Femur (tissue), 1 donor: ENCODE data around the gene PDIA5.
"Not testable (repeated sequence)": the region's sequence is repeated elsewhere in the genome, so short reads cannot be mapped to it uniquely, and the experiment has no call there.

ENCODE experiments used
- DNase-seq: peaks from one replicate; pipeline ENCODE4 v3.0.0-alpha.2; 2017

Gene PDIA5

DNA sequence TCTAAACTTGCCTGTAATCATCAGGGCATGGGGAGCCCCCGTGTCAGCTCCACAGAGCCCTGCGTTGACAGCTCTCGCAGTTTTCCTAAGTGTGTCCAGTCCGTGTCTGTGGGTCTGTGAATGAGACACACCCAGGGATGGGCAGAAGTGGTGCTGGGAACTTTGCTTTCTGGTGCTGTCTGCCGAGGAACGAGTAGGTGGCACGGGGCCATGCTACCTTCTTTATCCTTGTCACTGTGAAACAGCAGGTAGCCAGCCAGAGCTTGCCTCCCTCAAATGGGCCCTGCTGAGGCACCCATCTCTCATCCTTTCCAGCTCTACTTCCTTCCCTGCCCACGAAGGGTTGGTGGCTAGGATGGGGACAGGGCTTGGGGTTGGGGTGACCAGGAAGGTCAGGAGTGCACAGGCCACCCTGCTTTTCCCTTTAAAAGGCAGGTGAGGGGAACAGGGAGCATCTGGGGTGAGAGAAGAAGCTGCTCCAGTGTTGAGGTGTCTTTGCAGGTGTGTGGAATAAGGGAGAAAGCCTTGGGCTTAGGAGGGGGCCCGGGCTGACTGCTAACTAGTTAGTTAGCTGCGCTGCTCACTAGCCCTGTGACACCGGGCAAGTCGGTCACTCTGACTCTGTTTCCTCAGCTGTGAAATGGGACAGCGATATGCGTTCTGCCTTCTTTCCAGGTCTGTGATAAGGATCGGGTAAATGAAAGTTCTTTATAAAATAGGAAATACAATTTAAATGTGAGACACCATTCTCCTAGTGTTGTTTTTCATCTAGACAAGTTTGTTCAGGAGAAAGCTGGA lies 27.9 kb downstream of the PDIA5 start:
- DNase-seq, result peak; percentile 8

DNA sequence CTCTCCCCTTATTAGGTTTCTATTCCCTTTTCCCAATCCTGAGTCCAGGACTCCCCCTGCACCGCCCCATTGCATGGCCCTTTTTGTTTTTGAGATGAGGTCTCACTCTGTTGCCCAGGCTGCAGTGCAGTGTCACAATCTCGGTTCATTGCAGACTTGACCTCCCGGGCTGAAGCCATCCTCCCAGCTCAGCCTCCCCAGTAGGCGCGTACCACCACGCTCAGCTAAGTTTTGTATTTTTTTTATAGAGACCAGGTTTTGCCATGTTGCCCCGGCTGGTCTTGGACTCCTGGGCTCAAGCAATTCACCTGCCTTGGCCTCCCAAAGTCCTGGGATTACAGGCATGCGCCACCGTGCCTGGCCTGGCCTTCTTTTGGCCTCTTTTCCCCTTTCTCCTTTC lies 29.3 kb downstream of the PDIA5 start:
- peak; percentile 8 for DNase-seq

DNA sequence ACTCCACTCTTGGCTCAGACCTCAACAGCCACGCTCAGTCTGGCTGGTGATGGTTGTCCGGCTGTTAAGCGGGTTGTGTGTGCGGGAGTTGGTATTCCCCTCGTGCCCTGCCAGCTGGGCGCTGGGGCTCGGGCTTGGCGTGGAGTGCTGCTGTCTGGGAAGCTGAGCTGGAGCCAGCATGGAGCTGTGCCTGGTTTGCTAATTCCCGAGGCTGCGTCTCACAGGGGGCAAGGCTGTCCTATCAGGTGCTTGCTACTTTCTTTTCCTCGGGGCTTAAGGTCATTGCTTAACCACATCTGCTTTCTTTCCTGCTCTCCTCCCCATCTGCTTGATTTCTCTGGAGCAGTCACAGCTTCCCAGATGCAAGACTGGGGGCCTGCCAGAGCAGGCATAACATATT lies 29.9 kb downstream of the PDIA5 start:
- DNase-seq, result peak; percentile 69

DNA sequence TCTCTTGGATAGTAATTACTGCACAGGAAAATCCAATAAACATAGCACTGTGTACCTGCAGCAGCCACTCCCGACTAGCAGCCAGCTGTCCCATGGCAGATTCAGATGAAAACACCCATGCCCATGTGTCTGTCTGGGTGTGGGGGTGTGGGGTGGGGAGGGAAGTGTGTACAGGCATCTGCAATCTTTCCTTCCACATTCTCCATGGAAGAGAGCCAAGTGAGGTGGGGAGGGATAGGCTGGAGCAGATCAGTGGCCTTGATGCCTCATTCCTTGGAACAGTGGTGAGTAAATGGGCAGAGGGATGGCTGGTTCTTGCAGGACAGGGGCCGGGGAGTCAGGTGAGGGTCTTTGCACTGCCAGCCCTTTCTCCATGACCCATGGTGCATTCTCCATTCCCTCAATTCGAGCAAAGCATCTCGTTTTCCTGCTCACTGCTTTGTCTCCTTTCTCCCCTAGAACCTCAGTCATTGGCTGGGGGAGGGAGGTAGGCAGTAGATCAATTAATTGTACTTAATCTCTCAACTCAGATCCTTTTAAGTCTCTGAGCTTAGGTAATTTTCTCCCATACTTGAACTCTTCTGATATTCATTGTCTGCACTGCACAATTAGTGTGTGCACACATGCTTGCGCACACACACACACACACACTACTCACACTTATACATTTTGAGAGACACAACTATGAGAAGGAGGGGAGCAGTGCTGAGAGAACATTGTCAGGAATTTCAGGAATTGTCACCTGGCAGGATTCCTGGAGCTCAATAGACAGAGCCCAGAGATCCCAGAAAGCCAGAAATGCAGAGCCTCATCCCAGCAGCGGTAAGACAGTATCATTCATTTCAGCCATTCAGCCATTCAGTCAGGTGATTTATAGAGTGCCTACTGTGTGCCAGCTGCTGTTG lies 31.9 kb downstream of the PDIA5 start:
- peak; percentile 46 for DNase-seq

DNA sequence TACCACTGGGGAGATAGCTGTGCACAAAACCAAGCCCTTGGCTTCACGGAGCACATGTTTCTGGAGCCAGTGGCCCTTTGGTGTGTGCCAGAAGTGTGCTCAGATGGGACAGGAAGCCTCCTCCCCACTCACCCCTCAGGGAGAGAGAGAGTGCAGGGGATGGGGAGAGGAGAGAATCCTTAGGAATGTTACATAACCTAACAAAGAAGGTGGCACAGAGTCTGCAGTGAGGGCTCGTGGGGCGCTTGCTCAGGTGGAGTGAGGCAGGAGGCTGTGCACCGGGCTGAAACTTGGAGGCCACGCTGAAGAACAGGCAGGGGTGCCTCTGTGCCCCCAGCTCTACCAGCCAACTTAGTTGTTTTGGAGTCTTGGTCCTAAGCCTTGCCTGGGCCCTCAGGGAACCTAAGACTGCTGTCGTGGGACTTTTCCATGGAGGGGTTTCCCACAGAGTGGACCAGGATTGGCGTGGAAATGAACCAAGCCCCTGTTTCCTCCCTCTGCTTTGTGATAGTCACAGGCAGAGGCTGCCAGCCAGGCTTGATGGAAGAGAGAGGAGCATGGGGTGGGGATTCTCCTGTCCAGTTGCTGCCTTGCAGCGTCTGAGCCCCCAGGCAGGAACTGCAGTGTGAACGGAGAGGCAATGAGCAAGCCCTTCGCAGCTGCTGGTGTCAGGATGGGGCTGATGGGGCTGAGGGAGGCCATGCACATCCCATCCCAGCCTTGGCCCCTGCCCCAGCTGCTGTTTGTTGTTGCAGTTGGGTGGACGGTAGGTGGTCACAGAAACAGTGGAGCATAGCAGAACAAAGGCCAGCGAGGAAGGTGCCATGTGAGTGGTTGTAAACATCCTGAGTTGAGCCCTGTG lies 32.7 kb downstream of the PDIA5 start:
- DNase-seq, result no peak

DNA sequence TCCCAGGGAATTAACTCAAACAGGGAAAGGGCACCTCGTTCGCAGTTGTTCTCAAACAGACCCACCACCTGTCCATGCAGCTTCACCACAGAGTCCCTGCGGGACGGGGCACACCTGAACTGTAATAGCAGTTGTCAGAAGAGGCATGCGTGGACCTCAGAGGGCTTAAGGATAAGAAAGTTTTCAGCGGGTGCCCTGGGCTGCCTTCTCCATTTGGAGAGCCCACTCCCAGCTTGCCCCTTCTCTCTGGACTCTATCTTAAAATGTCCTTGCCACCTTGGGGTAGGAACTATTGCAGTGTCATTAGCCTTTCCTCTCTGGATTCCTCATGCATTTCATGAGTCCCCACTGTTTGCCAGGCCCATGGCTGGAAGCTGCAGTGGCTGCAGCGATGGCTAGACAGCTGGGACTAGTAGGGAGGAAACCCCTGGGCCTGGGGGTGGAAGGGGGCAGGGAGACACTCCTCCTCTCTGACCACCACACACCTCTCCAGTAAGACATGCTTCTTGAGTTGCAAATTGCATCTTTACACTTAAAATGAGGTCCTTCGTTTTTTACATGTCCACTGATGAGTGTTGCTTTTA lies 33.5 kb downstream of the PDIA5 start:
- DNase-seq, result no peak

DNA sequence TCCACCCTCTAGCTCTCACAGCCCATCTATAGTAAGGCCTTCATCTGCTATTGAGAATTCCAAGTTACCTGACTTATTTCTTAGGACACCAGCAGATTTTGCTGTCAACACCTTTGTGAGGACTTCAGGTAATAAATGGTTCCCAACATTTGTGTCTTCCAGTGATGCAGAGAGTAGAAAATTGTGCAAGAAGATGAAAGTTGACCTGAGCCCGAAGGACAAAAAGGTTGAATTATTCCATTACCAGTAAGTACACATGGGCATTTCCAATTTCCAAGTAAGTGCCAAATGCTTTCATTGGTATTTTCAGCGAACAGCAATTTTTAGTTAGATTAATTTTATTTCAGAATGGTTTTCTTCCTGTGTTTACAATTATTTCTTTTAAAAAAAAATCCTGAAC lies 35.4 kb downstream of the PDIA5 start:
- no peak for DNase-seq

DNA sequence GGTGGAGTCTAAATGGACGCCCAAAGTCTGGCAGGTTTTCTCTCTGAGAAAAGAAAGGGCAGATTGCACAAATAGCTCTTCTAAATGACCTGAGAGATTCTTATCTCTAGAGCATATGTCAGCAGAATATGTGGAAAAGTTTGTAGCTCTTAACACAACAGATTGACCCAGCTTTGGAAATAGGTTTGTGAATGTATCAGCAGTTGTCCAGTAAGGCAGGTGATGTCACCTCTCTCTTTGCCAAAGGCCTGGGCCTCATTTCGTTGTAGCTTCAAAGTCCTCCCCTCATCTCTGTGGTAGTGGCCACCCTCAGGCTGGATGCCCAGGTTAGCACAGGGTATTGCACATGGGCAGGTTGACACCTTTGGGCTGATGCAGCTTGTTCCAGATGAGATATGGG lies 36.0 kb downstream of the PDIA5 start:
- DNase-seq, result no peak

DNA sequence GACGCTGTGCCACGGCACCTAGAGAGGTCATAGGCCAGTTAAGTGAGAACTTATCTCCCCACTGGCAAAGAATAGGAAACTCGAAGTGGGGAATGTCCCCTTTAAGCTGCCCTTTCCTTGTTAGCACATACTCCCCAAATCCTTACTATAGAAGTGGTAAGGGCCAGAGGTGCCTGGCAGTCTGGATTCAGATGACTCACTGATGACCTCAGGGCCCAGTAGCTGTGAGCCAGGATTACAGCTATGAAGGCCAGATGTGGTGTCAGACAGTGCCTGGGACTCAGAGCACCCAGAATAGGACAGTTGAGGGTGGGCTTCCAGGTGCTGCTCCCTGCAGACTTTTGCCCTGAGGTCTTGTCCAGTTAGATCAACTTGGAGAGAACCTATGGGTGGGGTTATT lies 37.7 kb downstream of the PDIA5 start:
- DNase-seq, result no peak

DNA sequence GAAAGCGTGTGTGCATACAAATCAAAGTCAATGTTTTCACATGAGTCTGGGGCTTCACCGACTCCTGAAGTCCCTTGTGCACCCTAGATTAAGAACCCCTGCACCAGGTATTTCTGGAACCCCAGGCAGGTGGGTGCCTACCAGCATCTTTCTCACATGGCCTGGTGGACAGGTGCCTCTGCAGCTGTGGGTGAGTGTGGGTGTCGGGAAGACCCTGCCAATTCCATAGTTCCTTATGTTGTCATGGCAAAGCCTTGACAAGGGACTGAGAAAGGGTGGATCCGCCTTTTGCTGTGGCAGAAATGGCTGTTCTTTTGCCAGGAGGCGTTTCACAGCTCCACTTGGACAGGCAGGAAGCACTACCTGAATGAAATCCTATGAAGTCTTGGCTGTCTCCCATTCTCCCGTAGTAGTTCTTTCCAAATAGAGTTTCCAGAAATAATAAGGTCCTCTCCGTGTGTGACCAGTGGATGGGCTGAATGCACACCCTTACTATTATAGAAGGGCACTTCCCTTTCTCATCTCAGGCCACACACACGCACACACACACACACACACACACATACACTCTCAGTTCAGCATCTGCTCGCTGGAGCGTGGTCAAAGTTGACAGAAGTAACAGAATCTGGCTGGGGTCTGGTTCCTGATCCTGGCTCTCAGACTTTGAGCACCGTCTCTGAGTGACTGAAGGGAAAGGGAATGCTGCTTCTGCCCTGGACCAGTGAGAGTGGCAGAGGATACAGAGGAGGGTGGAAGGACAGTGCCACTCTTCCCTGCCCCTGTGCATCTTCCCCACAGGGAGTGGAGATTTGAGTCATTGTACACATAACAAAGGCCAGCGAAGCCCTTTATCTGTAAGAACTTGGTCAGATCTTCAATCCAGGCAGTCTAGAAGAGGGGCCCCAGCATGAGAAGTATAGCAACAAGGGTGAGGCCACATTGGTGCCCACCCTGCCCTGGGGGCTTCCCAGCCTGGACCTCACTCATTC lies 38.7 kb downstream of the PDIA5 start:
- no peak for DNase-seq

DNA sequence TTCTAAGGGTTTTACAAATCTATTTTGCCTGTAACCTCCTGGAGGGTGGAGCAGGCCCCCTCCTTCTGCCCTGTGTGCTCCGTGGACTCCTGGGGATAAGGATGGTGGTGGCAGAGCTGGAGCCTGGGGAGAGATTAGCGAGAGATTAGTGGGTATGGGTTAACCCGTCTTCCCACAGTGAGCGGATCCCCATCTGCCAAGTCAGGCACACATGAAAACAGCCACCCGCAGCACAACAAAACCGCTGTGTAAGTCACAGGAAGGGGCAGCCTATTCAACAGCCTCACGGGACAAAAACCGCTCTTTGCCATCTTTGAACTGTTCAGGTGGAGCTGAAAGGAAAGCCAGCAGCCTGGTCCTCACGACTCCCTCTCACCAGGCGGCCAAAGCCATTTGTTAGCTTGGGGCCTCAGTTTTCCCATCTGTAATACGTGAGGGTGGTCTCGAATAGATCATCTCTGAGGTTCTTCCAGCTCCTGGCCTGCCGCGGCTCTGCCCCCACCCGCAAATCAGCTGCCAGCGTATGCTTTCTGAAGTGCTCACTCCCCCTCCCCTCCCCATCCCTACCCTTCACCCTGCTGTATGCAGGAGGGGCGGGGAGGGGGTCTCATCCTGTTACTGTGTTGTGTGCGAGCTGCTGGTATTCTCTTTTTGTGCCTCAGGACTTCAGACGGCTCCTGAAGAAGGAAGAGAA lies 43.6 kb downstream of the PDIA5 start:
- no peak for DNase-seq

DNA sequence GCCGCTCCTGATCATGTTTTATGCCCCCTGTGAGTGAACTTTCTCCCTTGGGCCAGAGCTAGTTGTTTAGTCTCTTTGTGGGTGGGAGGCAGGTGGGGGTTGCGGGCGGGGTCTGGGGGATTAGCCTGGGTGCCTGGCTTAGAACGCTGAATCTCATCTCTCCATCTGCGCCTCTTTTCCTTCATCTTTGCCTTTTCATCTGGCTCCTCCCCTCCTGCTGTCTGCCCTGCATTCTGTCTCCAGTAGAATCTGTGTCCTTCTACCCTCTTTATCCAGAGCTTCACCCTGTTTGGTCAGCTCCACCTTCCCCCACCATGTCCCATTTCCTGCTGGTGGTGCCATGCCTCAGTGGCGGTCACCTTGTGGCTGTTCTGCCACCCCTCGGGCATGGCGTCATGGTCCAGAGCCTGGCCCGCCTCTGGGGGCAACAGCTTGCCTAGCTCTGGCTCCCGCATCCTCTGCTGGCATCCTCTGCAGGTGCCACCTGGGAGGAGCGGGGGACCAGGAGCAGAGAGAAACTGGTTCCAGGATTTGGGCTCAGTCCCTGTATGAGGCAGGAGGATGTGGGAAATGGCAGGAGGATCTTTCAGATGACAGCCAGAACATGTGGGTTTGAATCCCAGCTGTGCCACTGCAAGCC lies 44.3 kb downstream of the PDIA5 start:
- no peak for DNase-seq

DNA sequence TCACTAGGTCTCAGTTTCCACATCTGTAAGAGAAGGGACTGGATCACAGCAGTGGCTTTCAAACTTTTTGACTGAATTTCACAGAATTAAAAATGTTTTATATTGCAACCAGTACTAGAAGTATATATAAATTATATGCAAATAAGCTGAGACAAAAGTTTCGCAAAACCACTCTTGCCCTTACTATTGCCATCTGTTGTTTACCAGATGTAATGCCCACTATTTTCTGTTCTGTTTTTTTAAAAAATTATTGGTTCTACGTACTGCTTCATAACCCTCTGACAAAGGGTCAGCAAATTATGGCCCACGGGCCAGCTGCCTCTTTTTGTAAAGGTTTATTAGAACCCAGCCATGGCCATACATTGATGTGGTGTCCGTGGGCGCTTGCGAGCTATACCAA lies 44.8 kb downstream of the PDIA5 start:
- DNase-seq, result no peak

DNA sequence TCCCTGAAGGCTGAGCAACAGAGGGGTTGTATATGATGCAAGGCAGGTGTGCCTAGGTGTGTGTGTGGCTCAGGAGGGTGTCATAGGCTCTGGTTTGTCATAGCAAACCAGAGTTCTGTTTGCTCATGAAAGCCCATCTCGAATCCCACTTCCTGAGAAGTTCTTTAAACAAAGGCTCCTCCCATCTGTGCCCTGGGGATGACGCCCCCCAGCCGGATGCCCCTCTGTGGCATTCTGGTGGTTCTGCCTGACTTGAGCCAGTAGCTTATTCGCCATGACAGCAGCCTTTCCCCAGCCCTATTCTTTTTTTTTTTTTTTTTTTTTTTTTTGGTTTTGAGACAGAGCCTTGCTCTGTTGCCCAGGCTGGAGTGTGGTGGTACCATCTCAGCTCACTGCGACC lies 45.4 kb downstream of the PDIA5 start:
- DNase-seq, result no peak

DNA sequence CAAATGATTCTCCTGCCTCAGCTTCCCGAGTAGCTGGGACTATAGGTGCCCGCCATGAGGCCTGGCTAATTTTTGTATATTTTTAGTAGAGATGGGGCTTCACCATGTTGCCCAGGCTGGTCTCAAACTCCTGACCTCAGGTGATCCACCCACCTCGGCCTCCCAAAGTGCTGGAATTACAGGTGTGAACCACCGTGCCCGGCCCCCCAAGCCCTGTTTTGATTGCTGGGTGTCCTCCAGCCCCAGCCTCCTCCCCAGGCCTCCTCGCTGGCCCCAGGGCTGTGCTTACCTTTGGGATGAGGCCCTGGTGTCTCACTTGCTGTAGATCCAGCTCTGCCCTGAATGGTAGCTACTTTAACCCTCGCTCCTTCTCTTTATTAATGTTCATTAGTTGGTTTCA lies 45.8 kb downstream of the PDIA5 start:
- DNase-seq, result not testable (repeated sequence)

DNA sequence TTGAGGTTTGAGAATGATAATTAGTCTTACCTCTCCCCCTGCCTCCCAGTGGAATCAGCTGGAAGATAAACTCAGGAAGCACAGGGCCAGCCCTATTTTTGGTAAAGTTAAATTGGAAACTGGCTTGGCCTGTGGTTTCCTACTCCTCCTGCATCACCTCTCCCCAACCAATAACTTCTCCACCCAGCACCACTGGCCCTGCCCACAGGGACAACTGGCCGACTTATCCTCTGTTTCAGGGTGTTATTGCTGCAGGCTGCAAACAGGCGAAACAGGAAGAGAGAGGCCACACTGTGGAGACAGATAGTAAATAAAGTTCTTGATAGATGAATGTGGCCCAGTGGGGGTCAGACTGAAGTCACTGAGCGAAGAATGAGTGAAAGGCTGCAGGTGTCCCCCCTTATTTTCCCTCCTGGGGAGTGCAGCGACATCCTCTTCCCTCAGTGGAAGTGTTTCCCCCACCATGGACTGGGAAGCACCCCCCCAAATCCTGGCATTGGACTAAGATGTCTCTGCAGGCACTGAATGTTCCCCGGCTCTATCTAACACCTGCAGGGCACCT lies 47.1 kb downstream of the PDIA5 start:
- no peak for DNase-seq

DNA sequence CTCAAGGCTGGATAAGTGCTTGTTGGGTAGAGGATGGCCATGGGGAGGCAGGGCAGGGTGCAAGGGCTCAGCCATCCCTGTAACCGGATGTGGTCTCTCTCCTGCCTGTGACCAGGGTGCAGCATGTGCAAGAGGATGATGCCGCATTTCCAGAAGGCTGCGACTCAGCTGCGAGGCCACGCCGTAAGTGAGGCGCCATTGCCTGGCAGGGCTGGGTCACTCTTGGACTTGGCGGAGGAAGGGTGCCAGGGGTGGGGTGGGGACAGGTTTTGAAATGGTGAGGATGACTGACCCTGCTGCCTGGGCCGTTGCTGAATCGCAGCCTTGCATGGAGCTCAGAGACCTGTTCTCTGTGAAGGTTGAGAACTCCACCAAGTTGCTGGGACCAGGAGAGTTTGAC lies 49.3 kb downstream of the PDIA5 start:
- DNase-seq, result no peak

DNA sequence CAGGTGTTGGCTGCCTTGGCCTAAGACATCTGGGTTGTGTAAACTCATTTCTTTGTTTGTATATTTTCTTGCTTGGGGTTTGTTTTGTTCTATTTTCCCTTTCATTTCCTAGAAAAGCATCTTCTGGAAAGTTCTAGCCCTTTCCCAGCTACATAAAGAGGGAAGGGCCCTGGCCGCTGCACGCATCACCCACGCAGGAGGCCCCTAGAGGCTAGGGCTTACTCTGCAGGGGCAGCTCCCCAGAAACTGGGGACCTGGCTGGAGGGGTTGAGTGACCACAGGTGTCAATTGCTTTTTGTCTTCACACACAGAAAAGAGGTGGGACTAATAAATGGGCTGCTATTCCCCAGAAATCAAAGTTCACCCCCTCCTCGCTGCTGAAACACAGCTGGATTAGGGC lies 52.6 kb downstream of the PDIA5 start:
- no peak for DNase-seq

DNA sequence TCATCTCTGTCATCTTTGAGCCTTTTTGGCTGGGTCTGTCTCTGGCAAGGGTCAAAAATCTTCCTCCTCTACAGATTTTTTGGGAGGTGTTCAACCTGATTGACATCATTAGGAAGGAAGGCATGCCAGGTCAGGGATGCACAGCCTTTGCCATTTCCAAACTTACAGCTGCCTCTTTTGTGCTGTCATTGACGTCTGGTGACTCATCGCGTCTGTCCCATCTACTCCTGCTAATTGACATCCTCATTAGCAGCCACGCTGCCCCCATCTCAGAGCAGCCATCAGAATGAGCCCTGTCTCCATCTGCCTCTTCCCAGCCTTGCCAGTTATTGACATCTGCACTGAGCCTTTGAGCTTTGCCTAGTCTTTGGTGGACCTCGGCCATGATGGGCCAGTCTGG lies 53.0 kb downstream of the PDIA5 start:
- DNase-seq, result no peak

DNA sequence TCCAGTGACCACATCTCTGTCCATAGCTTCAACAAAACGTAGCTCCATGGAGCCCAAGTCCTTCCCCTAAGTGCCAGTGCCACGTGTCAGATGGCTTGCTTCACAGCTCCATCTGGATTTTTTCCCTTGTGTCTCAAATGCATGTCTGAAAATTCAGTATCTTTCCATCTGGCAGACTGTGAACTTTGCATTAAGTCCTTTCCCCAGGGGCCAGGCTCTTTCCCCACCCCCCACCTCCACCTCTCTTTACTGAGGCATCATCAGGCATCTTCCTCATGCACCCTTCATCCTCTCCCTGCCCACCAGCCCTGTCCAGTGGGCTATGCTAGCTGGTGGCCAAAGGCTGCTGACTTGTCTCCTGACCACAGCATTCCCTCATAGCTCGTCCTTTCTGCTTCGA lies 53.7 kb downstream of the PDIA5 start:
- DNase-seq, result no peak
